HG03196 (cell line): ENCODE data around the gene OPCML.

Experiments
- ATAC-seq: cut with Tn5 transposase; IDR thresholded peaks from one replicate; pipeline ENCODE4 v1.9.1; 2021; ENCODE audit not compliant: unreplicated experiment

The OPCML gene

GRCh38 chr11:133146697-133147306 lies 385.5 kb downstream of the OPCML start:
- ATAC-seq, result no peak

GRCh38 chr11:133137939-133138338 lies 394.4 kb downstream of the OPCML start:
- no peak for ATAC-seq

GRCh38 chr11:133137270-133137669 lies 395.0 kb downstream of the OPCML start:
- no peak for ATAC-seq

- ATAC-seq, result no peak
Measured at GRCh38 chr11:133136376-133136775, 395.9 kb downstream of the OPCML start.

GRCh38 chr11:133134314-133135173 lies 397.8 kb downstream of the OPCML start:
- peak; percentile 89 for ATAC-seq

- no peak for ATAC-seq
Measured at GRCh38 chr11:133133606-133134005, 398.7 kb downstream of the OPCML start.

- no peak for ATAC-seq
Measured at GRCh38 chr11:133133050-133133449, 399.3 kb downstream of the OPCML start.

- ATAC-seq, result no peak
Measured at GRCh38 chr11:133127741-133128140, 404.6 kb downstream of the OPCML start.

- ATAC-seq, result no peak
Measured at GRCh38 chr11:133123796-133124195, 408.5 kb downstream of the OPCML start.

GRCh38 chr11:133123366-133123765 lies 408.9 kb downstream of the OPCML start:
- no peak for ATAC-seq

- ATAC-seq, result no peak
Measured at GRCh38 chr11:133122256-133122655, 410.0 kb downstream of the OPCML start.

GRCh38 chr11:133118563-133119268 lies 413.6 kb downstream of the OPCML start:
- no peak for ATAC-seq

GRCh38 chr11:133115099-133115498 lies 417.2 kb downstream of the OPCML start:
- ATAC-seq, result no peak

GRCh38 chr11:133107763-133108162 lies 424.5 kb downstream of the OPCML start:
- no peak for ATAC-seq

GRCh38 chr11:133107136-133107535 lies 425.2 kb downstream of the OPCML start:
- no peak for ATAC-seq

- no peak for ATAC-seq
Measured at GRCh38 chr11:133106417-133106816, 425.9 kb downstream of the OPCML start.

GRCh38 chr11:133104009-133104744 lies 428.1 kb downstream of the OPCML start:
- ATAC-seq, result no peak

GRCh38 chr11:133096981-133097380 lies 435.3 kb downstream of the OPCML start:
- ATAC-seq, result no peak

GRCh38 chr11:133086518-133086917 lies 445.8 kb downstream of the OPCML start:
- no peak for ATAC-seq

- peak; percentile 97 for ATAC-seq
Measured at GRCh38 chr11:133082841-133083488, 449.3 kb downstream of the OPCML start.

- ATAC-seq, result no peak
Measured at GRCh38 chr11:133082453-133082781, 449.9 kb downstream of the OPCML start.
